ENCODE results near the gene ELFN2.

DNA sequence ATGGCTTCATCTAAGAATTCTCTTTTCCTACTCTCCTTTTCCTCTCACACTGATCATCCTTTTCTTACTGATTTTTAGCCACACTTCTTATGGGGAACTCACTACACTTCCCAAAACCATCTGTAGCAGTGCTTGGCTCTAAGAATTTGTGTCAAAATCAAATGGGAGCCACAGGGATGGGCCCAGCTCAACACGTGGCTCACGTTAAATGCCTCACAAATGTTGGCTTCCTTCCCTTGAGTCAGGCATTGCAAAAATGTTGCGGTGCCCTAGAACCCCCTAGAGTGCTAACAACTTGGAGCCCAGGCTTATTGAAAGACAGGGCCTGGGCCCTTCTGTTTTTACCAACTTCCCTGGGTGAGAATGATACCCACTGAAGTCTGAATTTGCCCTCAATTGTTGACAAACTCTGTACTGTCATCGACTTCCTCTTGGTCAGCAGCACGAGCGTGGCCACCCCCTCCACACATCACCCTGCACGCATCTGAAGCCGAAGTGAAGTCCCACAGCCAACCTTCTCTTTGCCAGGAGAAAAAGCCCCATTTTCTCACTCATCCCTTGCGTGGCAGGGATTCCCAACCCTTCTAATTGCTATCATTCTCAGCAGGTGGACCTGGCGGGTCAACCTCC, 69.7 kb downstream of the ELFN2 start:
- TF ChIP-seq POLR2AphosphoS5 (IDR thresholded peaks at IDR 0.05) (no peak), CTCF (IDR thresholded peaks at IDR 0.05; ENCODE audit: poor library complexity, severe bottlenecking) (no peak), EP300 (conservative IDR thresholded peaks at IDR 0.05; ENCODE audit: poor library complexity, severe bottlenecking) (no peak), TAF1 (IDR thresholded peaks at IDR 0.05; ENCODE audit: low read depth) (no peak), SMC3 (conservative IDR thresholded peaks at IDR 0.05; ENCODE audit: poor library complexity) (no peak), RAD21 (conservative IDR thresholded peaks at IDR 0.05) (no peak), REST (IDR thresholded peaks at IDR 0.05; ENCODE audit: borderline replicate concordance) (no peak)

All from neural cell (in vitro differentiated cells).